Skeletal muscle satellite cell (primary cell): ENCODE measurements around the gene ITK.

Experiments used
- H3K27me3 ChIP-seq: 2 replicates; pipeline ENCODE4 v1.7.0; 2013; ENCODE audit warnings: low read length; ENCODE audit not compliant: control insufficient read depth, insufficient read depth
- H3K36me3 ChIP-seq: 2 replicates; pipeline ENCODE4 v1.7.0; 2013; ENCODE audit warnings: mild to moderate bottlenecking, control low read depth, low read length; ENCODE audit not compliant: insufficient read depth
- H3K4me1 ChIP-seq: 2 replicates; pipeline ENCODE4 v1.7.0; 2013; ENCODE audit warnings: low read length; ENCODE audit not compliant: control insufficient read depth, insufficient read depth
- H3K4me2 ChIP-seq: 2 replicates; pipeline ENCODE4 v1.7.0; 2013; ENCODE audit warnings: mild to moderate bottlenecking, low read length
- H3K4me3 ChIP-seq: 2 replicates; pipeline ENCODE4 v1.7.0; 2013; ENCODE audit warnings: low read length
- H3K9ac ChIP-seq: 2 replicates; pipeline ENCODE4 v1.7.0; 2013; ENCODE audit warnings: mild to moderate bottlenecking, low read depth, low read length, moderate library complexity
- H3K9me3 ChIP-seq: replicated peaks from 2 replicates; pipeline ENCODE4 v1.7.0; 2013; ENCODE audit warnings: mild to moderate bottlenecking, control low read depth, low read length

ITK gene

DNA sequence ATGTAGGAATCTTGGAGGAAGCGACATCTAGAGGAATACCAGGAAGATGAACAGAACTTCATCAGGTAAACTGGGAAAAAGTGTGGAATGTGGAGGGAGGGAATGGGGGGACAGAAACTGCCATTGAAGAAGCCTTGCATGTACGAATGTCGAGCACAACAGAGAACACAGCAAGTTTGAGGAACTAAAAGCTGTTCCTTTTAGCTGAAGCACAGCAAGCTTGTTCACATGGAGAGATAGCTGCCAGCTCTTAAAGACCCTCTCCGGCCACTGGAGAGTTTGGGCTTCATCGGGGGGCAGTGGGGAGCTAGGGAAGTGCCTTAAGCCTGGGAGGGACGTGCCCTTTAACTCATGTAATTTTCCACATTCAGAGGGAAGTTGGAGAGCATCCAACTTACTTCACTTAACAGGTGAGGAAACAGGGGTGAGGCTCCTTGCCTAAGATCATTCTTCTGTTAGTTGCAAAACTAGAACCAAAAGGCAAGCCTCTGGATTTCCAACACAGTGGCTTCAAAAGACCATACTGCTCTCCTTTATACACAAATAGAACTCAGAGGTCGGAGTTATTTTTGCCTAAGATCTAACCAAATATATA lies 83.0 kb downstream of the ITK start:
- Histone ChIP-seq H3K9me3 (no peaks in the 10 kb centered on the region), H3K4me3 (no peak overlapping the region), H3K4me1 (peaks cover 5% of the 10 kb centered on the region), H3K9ac (no peak overlapping the region), H3K36me3 (no peaks in the 10 kb centered on the region), H3K4me2 (no peak overlapping the region), H3K27me3 (peaks cover 49% of the 10 kb centered on the region)

DNA sequence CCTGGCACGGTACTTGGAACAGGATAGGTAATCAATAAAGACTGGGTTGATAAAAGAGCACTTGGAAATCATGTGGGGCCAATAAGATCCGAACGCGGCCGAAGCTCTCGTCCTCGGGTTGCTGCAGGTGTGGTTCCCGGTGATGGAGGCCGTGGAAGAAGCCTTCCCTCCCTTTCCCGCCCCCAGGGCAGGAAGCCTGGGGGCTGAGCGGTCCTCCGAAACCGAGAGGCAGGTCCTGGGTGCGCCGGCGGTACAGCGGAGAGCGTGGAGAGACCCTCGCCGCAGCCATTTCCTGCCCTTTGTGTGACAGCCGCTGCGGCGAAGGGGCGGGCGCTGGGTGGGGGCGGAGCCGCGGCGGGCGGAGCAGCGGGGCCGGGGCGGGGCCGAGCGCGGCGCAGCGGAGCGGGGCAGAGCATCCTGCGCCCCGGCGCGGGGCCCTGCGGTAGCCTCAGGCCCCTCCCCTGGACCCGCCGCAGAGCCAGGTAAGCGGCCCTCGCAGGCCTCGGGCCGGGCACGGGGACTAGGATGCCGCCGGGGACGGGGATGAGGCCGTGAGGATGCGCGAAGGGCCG lies 85.2 kb downstream of the ITK start, which contains the start of gene CYFIP2:
CYFIP2 (plus strand) TSS at position 410 of the 572 bp plus-strand sequence. CDS start 19,239 bp downstream, outside the sequence.
- peak within 1 kb of the TSS; percentile 55 for H3K9ac ChIP-seq
- peaks cover 32% of the 10 kb centered on the region for H3K27me3 ChIP-seq
- peak within 1 kb of the TSS; percentile 75 for H3K4me3 ChIP-seq
- H3K4me2 ChIP-seq: peak within 1 kb of the TSS; percentile 90
- peaks cover 5% of the 10 kb centered on the region for H3K4me1 ChIP-seq
- no peaks in the 10 kb centered on the region for H3K9me3 ChIP-seq
- no peaks in the 10 kb centered on the region for H3K36me3 ChIP-seq

DNA sequence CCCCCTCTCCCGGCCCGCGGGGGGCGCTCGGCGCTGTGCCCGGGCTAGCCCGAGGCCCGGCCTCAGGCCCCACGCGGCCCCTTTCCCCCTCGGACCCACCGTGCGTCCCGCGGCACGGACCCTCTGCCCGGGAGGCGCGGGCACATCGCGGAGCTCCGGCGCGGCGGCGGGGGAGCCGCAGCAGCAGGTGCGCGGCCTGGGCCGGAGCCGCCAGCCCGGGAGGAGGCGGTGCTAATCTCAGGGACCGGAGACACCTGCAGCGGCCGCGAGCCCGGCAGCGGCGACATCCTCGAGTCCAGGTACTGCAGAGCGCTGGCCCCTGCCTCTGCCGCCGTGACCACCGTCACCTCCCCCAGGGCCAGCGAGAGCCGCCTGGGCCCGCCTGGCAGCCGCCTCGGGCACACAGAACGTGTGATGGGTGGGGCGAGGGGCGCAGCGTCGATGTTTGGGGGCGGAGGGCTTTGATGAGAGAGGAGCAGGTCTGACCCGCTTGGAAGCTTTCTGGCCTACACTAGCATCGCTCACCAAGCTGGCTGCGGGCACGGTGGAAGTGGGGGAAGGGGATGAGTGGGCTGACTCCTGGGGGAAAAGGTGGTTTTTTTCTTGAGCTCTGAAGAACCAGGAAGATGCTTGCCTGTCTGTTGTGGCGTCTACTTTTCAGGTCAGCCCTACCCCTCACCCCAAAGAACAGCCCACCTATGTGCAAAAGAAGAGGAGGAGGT lies 85.8 kb downstream of the ITK start:
- Histone ChIP-seq H3K9ac (no peak overlapping the region), H3K4me3 (peak overlapping the region; percentile 75), H3K36me3 (no peaks in the 10 kb centered on the region), H3K9me3 (no peaks in the 10 kb centered on the region), H3K4me2 (peak overlapping the region; percentile 90), H3K27me3 (peaks cover 29% of the 10 kb centered on the region), H3K4me1 (peaks cover 5% of the 10 kb centered on the region)

DNA sequence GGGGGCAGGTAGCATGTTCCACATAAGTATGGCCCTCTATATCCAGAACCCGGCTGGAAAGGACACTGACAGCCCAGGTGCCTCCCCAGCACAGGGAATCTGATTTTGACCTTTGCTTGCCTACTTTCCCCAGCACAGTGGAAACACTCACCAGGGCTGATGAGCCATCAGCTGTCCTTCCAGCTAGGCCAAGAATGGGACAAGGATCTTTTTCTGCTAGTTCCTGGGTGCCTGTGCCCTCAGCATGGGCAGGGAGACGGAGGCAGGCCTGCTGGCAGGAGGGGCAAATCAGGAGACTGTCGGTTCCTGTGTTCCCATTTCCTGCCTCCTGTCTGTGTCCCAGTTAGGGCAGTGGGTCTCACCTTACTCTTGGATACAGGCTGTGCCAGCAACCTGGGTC lies 86.4 kb downstream of the ITK start:
- H3K4me1 ChIP-seq: peaks cover 5% of the 10 kb centered on the region
- no peak overlapping the region for H3K4me3 ChIP-seq
- peaks cover 27% of the 10 kb centered on the region for H3K27me3 ChIP-seq

DNA sequence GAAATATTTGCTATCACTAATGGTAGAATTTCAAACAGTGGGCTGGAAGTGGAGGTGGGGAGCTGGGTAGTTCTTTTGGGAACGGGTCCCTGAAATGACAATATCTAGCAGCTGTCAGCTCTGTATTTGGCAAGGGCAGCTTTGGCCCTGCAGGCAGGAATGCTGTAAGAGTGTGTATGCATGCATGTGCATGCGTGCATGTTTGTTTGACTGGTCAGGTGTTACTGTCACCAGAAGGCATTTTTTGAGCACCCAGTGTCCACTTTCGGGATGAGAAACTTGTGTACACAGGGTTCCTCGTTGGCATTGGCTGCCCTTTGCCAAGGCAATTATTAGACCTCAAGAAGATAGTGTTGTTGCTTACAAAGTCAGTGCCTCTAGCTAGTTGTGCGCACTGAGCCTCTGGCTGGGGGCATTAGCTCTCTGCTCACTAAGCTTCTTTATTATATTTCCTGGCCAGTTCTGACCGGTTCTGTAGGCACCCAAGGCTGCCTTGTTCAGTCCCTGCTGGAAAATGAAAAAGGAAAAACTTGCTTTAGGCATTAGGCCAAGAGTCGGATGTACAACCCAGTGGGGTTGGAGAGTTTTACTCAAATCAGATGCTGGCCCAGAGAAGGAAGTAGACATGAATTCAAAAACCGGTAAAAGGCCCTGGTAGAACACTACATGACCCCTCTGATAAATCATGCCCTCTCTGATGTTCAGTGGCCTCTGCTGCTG lies 87.3 kb downstream of the ITK start:
- H3K4me1 ChIP-seq: peaks cover 5% of the 10 kb centered on the region
- H3K4me2 ChIP-seq: no peak overlapping the region
- H3K36me3 ChIP-seq: no peaks in the 10 kb centered on the region
- H3K9me3 ChIP-seq: no peaks in the 10 kb centered on the region
- H3K27me3 ChIP-seq: peaks cover 25% of the 10 kb centered on the region
- no peak overlapping the region for H3K4me3 ChIP-seq
- H3K9ac ChIP-seq: no peak overlapping the region

More for the DNA sequence above, 86.4 kb downstream of the ITK start:
- no peak overlapping the region for H3K9ac ChIP-seq
- no peaks in the 10 kb centered on the region for H3K9me3 ChIP-seq
- H3K36me3 ChIP-seq: no peaks in the 10 kb centered on the region
- H3K4me2 ChIP-seq: peak overlapping the region; percentile 90

DNA sequence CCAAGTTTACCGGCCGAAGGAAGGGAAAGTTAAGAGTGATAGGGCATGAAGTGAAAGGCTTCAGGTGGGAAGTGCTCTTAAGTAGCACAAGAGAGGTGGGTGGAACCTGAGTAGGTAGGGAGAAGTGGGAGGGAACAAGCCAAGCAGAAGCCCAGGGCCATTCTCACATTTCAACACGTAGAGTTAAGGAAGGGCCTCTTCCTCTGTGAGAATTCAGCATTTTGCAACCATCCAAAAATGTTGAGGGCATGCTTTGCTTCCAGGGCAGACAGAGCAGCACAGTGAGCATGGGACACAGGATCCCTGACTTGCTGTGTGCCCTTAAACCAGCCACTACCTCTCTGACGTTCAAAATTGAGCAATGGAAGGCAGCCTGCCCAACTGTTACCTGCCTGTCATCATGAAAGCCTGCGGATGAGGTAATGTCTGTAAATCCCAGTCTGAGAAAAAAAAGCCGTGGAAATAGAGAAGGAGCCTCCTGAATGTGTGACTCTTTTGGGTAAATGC lies 88.6 kb downstream of the ITK start:
- Histone ChIP-seq H3K9ac (no peak overlapping the region), H3K4me3 (no peak overlapping the region), H3K27me3 (peaks cover 14% of the 10 kb centered on the region), H3K4me2 (no peak overlapping the region), H3K4me1 (peaks cover 5% of the 10 kb centered on the region), H3K9me3 (no peaks in the 10 kb centered on the region), H3K36me3 (no peaks in the 10 kb centered on the region)

DNA sequence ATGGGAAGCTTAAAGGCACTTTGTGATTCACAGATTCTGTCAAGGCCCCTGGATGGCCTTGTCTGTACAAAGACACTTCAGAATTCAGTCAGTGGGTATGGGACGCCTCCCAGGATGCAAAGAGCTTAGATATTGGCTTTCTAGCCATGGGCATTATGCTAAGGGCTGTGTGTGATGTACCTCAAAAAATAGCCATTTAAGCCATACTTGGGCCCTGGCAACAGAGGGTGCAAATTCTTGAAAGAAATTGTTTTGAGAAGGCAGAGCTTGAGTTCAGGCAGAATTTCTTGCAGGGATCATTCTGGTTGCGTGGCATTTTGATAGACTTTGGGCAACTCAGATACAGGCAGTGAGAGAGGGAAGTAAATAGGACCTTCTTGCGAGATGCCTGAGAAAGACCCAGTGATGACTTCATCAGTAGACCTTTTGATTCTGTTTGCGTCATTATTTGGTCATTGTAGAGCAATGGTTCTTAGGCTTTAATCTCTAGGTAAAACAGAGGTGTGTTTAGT lies 89.2 kb downstream of the ITK start:
- Histone ChIP-seq H3K9ac (no peak overlapping the region), H3K9me3 (no peaks in the 10 kb centered on the region), H3K4me3 (no peak overlapping the region), H3K4me2 (no peak overlapping the region), H3K4me1 (peaks cover 5% of the 10 kb centered on the region), H3K36me3 (no peaks in the 10 kb centered on the region), H3K27me3 (peaks cover 14% of the 10 kb centered on the region)

DNA sequence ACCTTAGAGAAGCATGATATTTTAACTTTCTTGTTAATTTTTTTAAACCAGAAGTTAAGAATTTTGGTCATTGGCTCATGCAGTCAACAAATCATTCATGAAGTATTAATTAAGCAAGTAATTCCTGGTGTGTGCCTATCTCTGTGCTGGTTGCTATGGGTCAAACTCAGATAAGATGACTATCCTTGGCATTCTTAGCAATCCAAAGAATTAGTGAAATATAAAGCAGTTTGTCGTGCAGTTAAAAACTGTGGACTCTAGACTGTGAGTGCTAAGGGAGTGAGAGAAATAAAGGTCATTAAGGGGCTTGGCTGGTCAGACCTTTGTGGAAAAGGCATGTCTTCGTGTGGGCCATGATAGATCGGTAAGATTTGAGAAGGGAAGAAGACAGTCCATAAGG lies 90.1 kb downstream of the ITK start:
- H3K27me3 ChIP-seq: peaks cover 14% of the 10 kb centered on the region

DNA sequence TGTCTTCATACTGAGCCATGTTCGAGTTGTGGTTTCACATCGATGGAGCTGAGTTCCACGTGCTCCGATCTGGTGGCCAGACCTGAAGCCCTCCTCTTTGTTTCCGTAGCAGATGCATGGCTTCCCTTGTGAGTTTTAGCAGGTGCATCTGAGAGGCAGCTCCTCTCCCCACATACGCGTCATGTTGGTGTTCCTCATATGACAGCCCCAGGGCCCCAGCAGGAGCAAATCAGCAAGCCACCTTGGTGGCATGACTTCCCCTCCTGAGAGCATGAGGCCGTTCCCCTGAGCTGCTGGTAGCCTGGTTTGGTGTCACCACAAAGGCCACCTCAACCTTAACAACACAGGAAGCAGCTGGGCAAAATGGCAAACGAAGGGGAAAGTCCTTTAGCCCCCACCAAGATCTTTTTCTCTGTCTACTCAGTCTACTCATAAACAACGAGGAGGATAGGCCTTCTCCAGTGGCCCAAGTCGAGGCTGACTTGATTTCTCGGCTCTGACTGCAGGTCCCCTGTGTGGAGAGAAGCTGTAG lies 91.2 kb downstream of the ITK start:
- Histone ChIP-seq H3K4me3 (no peak overlapping the region), H3K27me3 (peaks cover 11% of the 10 kb centered on the region), H3K36me3 (no peaks in the 10 kb centered on the region), H3K4me2 (no peak overlapping the region), H3K9ac (no peak overlapping the region), H3K9me3 (no peaks in the 10 kb centered on the region), H3K4me1 (no peaks in the 10 kb centered on the region)

More for the DNA sequence above, 90.1 kb downstream of the ITK start:
- H3K4me1 ChIP-seq: peaks cover 5% of the 10 kb centered on the region
- H3K4me2 ChIP-seq: no peak overlapping the region
- no peaks in the 10 kb centered on the region for H3K36me3 ChIP-seq
- no peak overlapping the region for H3K4me3 ChIP-seq
- H3K9me3 ChIP-seq: no peaks in the 10 kb centered on the region
- no peak overlapping the region for H3K9ac ChIP-seq

DNA sequence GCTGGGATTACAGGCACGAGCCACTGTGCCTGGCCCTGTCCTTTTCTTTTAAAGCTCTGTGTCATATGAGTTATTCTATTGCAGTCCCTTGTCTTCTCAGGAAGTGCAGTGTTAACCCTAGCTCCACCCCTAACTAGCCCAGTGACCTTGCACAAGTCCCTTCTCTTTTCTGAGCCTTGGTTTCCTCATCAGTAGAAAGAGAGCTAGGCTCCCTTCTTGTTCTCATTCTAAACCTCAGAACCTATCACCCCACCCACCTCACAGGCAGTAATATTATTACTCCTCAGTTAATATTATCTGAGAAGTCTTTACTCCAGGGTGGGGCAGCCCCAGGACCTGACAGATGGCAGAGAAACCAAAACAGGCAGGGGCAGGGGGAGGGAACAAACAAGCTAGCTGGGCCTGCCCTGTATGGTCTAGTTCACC lies 92.5 kb downstream of the ITK start:
- Histone ChIP-seq H3K4me1 (no peaks in the 10 kb centered on the region), H3K36me3 (no peaks in the 10 kb centered on the region), H3K4me3 (no peak overlapping the region)

DNA sequence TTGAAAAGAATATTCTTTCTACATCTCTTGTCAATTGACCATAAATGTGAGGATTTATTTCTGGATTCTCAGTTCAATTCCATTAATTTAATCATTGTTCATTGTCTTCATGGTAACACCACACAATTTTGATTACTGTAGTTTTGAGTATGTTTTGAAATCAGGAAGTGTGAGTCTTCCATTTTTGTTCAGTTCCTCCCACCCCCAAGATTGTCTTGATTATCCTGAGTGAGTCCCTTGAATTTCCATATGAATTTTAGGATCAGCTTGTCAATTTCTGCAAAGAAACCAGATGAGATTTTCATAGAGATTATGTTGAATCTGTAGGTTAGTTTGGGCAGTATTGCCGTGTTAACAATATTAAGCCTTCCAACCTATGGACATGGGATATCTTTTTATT lies 94.8 kb downstream of the ITK start:
- Histone ChIP-seq H3K4me1 (peaks cover 2% of the 10 kb centered on the region), H3K4me3 (no peak overlapping the region), H3K4me2 (no peak overlapping the region), H3K27me3 (no peaks in the 10 kb centered on the region), H3K9me3 (no peaks in the 10 kb centered on the region), H3K36me3 (no peaks in the 10 kb centered on the region), H3K9ac (no peak overlapping the region)

More for the DNA sequence above, 92.5 kb downstream of the ITK start:
- H3K9me3 ChIP-seq: no peaks in the 10 kb centered on the region
- H3K27me3 ChIP-seq: peaks cover 3% of the 10 kb centered on the region
- H3K9ac ChIP-seq: no peak overlapping the region
- no peak overlapping the region for H3K4me2 ChIP-seq
